Astrocyte of the cerebellum (primary cell): ENCODE data around the gene ZNF518A.

ENCODE experiments used
- DNase-seq: peaks from one replicate; pipeline ENCODE4 v3.0.0-alpha.2; 2011; ENCODE audit warnings: low read depth
- H3K4me3 ChIP-seq: 2 replicates; pipeline ENCODE4 v1.5.1; 2011; ENCODE audit warnings: mild to moderate bottlenecking, low read depth, low read length, moderate library complexity
- CTCF ChIP-seq: IDR thresholded peaks from 2 replicates; pipeline ENCODE4 v1.5.1; 2012; ENCODE audit warnings: low read length, low read depth, moderate library complexity, mild to moderate bottlenecking; ENCODE audit errors: missing control alignments
- in situ Hi-C: cut with HindIII; loops from 2 replicates; pipeline ENCODE4 v1.10.0; 2017; ENCODE audit warnings: low sequenced_read_pairs

Gene ZNF518A

DNA sequence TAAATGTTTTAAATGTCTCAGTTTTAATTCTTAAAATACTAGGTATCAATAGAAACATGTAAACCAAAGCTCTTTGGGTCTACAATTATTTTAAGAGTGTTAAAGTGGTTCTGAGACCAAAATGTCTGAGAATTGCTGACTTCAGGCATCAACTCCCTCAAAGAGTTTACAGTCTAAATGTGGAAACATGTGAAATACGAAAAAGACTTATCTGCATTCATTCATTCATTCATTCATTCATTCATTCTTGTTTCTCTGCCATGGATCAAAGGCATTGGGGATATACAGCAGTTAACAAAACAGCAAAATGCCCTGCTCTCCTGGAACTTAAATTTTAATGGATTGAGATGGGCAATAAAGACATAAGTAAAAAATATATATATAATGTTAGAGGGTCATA is 71.4 kb downstream of the ZNF518A start:
- no peak overlapping the region for H3K4me3 ChIP-seq
- in situ Hi-C loops = no loop called here
- no peak for TF ChIP-seq CTCF
- no peak for DNase-seq

DNA sequence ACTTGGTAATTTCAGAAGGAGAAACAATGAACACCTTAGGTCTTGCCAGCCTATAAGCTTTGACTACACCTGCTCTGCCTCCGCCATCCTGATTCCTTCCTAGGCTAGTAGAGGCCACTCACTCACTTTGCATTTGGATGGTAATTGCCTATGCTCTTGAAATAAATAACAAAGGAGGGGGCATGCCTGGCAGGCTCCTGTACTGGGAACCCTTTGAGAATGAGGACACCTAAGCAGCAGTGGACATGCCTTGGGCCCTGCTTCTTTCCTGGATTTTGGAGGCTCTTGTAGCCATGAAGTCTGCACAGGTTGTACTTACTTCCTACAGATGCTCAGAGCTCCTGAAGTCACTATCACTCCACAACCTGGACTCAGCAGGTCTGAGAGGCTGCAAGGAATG is 75.5 kb downstream of the ZNF518A start:
- no peak for DNase-seq
- in situ Hi-C loops = no loop called here
- no peak for TF ChIP-seq CTCF
- H3K4me3 ChIP-seq = no peak overlapping the region

GRCh38 chr10:96208271-96208670 is 78.2 kb downstream of the ZNF518A start:
- in situ Hi-C loops = no loop called here
- no peak for TF ChIP-seq CTCF
- DNase-seq = no peak
- H3K4me3 ChIP-seq = no peak overlapping the region

- no peak for TF ChIP-seq CTCF
- DNase-seq = no peak
- in situ Hi-C loops = no loop called here
- no peak overlapping the region for H3K4me3 ChIP-seq
These were observed 78.8 kb downstream of the ZNF518A start for GRCh38 chr10:96208946-96209345.

DNA sequence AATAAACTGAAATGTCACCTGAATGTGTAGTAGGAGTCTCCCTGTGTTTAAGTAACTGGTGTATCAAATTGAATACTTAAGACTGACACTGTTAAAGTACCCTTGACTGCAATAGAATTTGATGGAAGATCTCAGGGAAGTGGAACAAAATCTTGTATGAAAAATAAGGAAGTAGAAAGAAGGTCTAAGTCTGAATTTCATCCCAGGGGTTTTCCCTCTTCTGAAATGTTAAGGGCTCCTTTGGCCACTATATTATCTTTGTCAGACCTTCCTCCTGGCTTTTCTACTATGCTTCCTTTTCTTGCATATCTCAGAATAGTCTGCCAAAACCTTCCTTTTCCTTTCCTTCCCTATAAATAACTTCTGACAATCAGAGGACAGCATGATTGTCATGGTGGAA is 81.7 kb downstream of the ZNF518A start:
- H3K4me3 ChIP-seq = no peak overlapping the region
- no peak for TF ChIP-seq CTCF
- in situ Hi-C loops = no loop called here
- DNase-seq = no peak

GRCh38 chr10:96212911-96213310 is 82.8 kb downstream of the ZNF518A start:
- in situ Hi-C loops = no loop called here

More at GRCh38 chr10:96212911-96213310, 82.8 kb downstream of the ZNF518A start:
- no peak for TF ChIP-seq CTCF
- H3K4me3 ChIP-seq = no peak overlapping the region
- no peak for DNase-seq
